Hypothalamus (tissue), 51 donors: Measurements from ENCODE around the gene ZNF283.
"Not testable (repeated sequence)": the region's sequence is repeated elsewhere in the genome, so short reads cannot be mapped to it uniquely, and the experiment has no call there.

ENCODE experiments used
- DNase-seq, 51 donors: peaks; one replicate each; lab custom pipeline; 2025; lab: John Stamatoyannopoulos, UW

The ZNF283 gene

GRCh38 chr19:43798546-43799409 is 28.3 kb upstream of the ZNF283 start:
- DNase-seq = peak in 21 of 51 donors; percentile 10 to 77 (median 35)

- no peak for DNase-seq
These were observed 27.5 kb upstream of the ZNF283 start for GRCh38 chr19:43799502-43800142.

- no peak for DNase-seq
These were observed 24.7 kb upstream of the ZNF283 start, which contains the start of gene LYPD5 for GRCh38 chr19:43802216-43802951. TSS of gene LYPD5 (minus strand) at chr19:43802447. CDS start at chr19:43802380, 67 bp downstream.

- peak in 5 of 51 donors; percentile 11 to 26 (median 23) for DNase-seq
These were observed 22.7 kb upstream of the ZNF283 start for GRCh38 chr19:43804432-43804831.

- not testable (repeated sequence) for DNase-seq
These were observed 20.7 kb upstream of the ZNF283 start for GRCh38 chr19:43806401-43806800.

GRCh38 chr19:43806848-43807247 is 20.3 kb upstream of the ZNF283 start:
- DNase-seq = no peak

- no peak for DNase-seq
These were observed 19.5 kb upstream of the ZNF283 start for GRCh38 chr19:43807651-43808050.

- DNase-seq = peak in 1 of 51 donors; percentile 4
These were observed 17.1 kb upstream of the ZNF283 start for GRCh38 chr19:43809762-43810696.

- no peak for DNase-seq
These were observed 15.3 kb upstream of the ZNF283 start for GRCh38 chr19:43811837-43812236.

- DNase-seq = no peak
These were observed 14.9 kb upstream of the ZNF283 start for GRCh38 chr19:43812259-43812658.

- DNase-seq = no peak
These were observed 14.4 kb upstream of the ZNF283 start for GRCh38 chr19:43812688-43813087.

- no peak for DNase-seq
These were observed 12.3 kb upstream of the ZNF283 start for GRCh38 chr19:43814663-43815352.

- not testable (repeated sequence) for DNase-seq
These were observed 9.7 kb upstream of the ZNF283 start for GRCh38 chr19:43817454-43817853.

- no peak for DNase-seq
These were observed 8.6 kb upstream of the ZNF283 start for GRCh38 chr19:43818500-43818899.

- DNase-seq = peak in 38 of 51 donors; percentile 0 to 67 (median 29)
These were observed 6.8 kb upstream of the ZNF283 start for GRCh38 chr19:43820098-43820883.

GRCh38 chr19:43820884-43821215 is 6.3 kb upstream of the ZNF283 start:
- no peak for DNase-seq

GRCh38 chr19:43823856-43824255 is 3.3 kb upstream of the ZNF283 start:
- DNase-seq = not testable (repeated sequence)

GRCh38 chr19:43824572-43824971 is 2.5 kb upstream of the ZNF283 start:
- not testable (repeated sequence) for DNase-seq

GRCh38 chr19:43839139-43839538 is 12.0 kb downstream of the ZNF283 start:
- no peak for DNase-seq
